Left lung (tissue), 10 donors: Measurements from ENCODE around the gene CAV1. TPM values are rescaled to one million over a fixed set of nuclear protein-coding genes. Genes with fewer than 3 reads are reported as not detected.
A peak's percentile ranks its signal among the peaks of the same experiment; 100 is the strongest.

Experiments used
- ATAC-seq: fragments of 200-7000 bp; cut with Tn5 transposase; one replicate; pipeline ENCODE4 v1.9.1; 2020; ENCODE audit warnings: moderate library complexity
- DNase-seq, 4 donors: peaks; one replicate each; pipeline ENCODE4 v3.0.0-alpha.2; 2013 to 2020
- H3K27ac ChIP-seq, 2 donors: fragments of 200-600 bp; sonication (generic) in 1 of 2; one replicate each; pipeline versions ENCODE4 v1.5.0 to v1.8.0; 2020 to 2021
- H3K27me3 ChIP-seq, 2 donors: fragments of 200-600 bp; sonication (generic) in 1 of 2; one replicate each; pipeline versions ENCODE4 v1.5.0 to v1.8.0; 2020 to 2021
- H3K36me3 ChIP-seq, 2 donors: fragments of 200-600 bp; sonication (generic) in 1 of 2; one replicate each; pipeline versions ENCODE4 v1.5.0 to v1.8.0; 2020 to 2021
- H3K4me1 ChIP-seq, 2 donors: fragments of 200-600 bp; one replicate each; pipeline ENCODE4 v1.8.0; 2021
- H3K4me3 ChIP-seq, 2 donors: fragments of 200-600 bp; sonication (generic) in 1 of 2; one replicate each; pipeline versions ENCODE4 v1.5.0 to v1.8.0; 2020 to 2021; ENCODE audit warnings: mild to moderate bottlenecking in 1 of 2
- H3K9me3 ChIP-seq, 2 donors: fragments of 200-600 bp; sonication (generic) in 1 of 2; one replicate each; pipeline versions ENCODE4 v1.5.0 to v1.8.0; 2020 to 2021
- intact Hi-C, 2 donors: fragments of 100-400 bp; cut with DNase I; formaldehyde crosslinking; loops; one replicate each; pipeline versions ENCODE4 v1.11.2 to v1.14.2; 2022
- polyA plus RNA-seq, 6 donors: library from polyadenylated mRNA; unstranded; fragments of 120-200 nt; gene quantifications; one replicate each; pipeline ENCODE4 v1.2.1, GENCODE V29; 2013; ENCODE audit not compliant: insufficient read length in 6 of 6
- total RNA-seq, 2 donors: library from RNA; stranded (reverse); fragmentation: NEBNext Ultra II Directional; extraction: Animal tissue kit (Norgen Biotek cat#: 25700); gene quantifications; one replicate each; pipeline ENCODE4 v1.2.1, GENCODE V29; 2021
- TF ChIP-seq, protein P1 (sequence below), 2 donors: fragments of 200-600 bp; sonication (generic) in 1 of 2; IDR thresholded peaks; one replicate each; pipeline versions ENCODE4 v1.5.0 to v1.8.0; 2021; ENCODE audit warnings: antibody characterized with exemption in 2 of 2
- donor health status: DM: no; HTN: yes; CAD: no.
- donor health status: DM: no; HTN: no; CAD: no.

CAV1 gene
- total and polyA plus RNA-seq, 8 donors, result 332 to 520 (median 402) TPM

DNA sequence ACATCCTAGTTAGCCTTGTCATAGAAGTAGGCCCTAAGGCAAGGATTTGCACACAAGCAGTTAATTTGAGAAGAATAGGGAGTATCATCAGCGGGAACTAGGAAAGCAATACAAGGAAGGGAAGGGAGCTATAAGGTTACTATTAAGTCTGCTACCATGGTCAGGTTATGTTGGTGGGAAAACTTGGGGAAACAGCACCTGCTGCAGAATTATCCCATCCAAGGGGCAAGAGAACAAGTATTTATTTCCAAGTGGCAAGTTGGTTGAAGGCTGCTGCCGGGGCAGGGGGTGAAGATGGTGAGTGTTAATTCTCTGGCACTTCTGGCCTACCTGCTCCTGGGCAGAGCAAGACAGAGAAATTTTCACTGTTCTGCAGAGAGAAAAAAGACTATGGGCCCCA, 55.0 kb downstream of the CAV1 start:
- DNase-seq (no peak), ATAC-seq (no peak)
- no peaks in the 10 kb centered on the region for H3K36me3 ChIP-seq
- H3K27ac ChIP-seq, result no peak overlapping the region
- no peak overlapping the region for H3K4me3 ChIP-seq
- TF ChIP-seq, protein P1, sequence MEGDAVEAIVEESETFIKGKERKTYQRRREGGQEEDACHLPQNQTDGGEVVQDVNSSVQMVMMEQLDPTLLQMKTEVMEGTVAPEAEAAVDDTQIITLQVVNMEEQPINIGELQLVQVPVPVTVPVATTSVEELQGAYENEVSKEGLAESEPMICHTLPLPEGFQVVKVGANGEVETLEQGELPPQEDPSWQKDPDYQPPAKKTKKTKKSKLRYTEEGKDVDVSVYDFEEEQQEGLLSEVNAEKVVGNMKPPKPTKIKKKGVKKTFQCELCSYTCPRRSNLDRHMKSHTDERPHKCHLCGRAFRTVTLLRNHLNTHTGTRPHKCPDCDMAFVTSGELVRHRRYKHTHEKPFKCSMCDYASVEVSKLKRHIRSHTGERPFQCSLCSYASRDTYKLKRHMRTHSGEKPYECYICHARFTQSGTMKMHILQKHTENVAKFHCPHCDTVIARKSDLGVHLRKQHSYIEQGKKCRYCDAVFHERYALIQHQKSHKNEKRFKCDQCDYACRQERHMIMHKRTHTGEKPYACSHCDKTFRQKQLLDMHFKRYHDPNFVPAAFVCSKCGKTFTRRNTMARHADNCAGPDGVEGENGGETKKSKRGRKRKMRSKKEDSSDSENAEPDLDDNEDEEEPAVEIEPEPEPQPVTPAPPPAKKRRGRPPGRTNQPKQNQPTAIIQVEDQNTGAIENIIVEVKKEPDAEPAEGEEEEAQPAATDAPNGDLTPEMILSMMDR (IDR thresholded peaks at IDR 0.05), result no peak
- intact Hi-C loops, result loop anchor here in 1 of 2 donors (10.0 kb wide), 1 partner anchor 45 kb away; no protein-coding TSS in a partner anchor
- no peaks in the 10 kb centered on the region for H3K9me3 ChIP-seq
- no peaks in the 10 kb centered on the region for H3K27me3 ChIP-seq
- H3K4me1 ChIP-seq, result peaks cover 9 to 34% of the 10 kb centered on the region in 2 donors

DNA sequence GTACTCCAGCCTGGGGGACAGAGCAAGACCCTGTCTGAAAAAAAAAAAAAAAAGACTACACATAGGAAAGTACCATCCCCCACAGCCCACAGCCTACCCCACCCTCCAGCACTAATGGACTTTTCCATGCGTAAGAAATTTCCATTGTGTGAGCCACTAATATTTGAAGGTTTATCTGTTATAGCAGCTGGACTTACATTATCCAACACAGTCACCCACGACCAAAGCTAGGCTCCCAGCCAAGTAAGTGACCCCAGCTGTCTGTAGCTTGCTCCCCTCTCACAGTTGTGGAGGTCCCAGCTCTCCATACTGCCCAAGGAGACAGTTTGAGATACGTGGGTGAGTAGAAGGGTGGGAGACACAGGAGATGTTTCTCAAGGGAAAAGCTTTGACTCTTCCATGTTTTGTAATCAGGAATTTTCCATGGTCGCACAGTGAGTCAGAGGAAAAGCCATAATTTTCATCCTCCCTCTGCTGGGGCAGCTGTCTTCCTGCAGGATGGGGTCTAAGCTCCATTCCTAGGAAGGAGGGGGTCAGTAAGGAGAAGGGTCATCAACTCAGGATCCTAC, 57.4 kb downstream of the CAV1 start:
- Histone ChIP-seq H3K4me3 (no peak overlapping the region), H3K27ac (no peak overlapping the region), H3K9me3 (no peaks in the 10 kb centered on the region), H3K27me3 (no peaks in the 10 kb centered on the region), H3K4me1 (peaks cover 4 to 13% of the 10 kb centered on the region in 2 donors), H3K36me3 (no peaks in the 10 kb centered on the region)
- TF ChIP-seq, protein P1 (IDR thresholded peaks at IDR 0.05), result no peak
- DNase-seq, result no peak
- intact Hi-C loops, result loop anchor here in 1 of 2 donors (10.0 kb wide), 1 partner anchor 47 kb away; no protein-coding TSS in a partner anchor
- ATAC-seq, result peak; percentile 19

DNA sequence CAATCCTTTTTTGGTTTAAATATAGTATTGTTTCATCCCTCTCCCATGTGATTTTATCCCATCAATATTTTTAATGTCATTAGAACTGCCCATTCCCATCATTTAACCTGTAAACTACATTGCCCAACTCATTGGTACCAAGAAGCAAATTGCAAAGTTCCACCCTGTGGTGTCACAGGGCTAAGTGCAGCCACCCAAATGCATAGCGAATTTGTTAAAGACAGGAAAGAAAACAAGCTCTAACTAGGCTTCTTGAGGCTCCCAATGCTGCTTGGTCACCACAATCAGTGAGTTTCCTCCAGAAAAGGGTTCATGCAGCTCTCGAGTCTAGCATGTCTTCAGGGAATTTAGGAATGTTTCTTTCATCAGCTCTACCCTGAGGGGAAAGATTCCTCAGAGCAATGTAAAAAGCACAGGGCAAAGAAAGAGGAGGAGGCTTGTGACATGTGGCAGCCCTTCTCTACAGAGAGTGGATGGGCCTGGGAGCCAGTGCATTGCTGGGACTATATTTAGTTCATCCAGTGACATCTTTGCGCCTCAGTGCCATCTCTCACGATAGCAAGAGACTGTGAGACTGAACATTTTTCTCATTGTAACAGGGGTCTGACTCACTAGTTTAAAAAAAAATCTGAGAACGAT, 58.1 kb downstream of the CAV1 start:
- no peaks in the 10 kb centered on the region for H3K27me3 ChIP-seq
- DNase-seq (no peak), ATAC-seq (peak; percentile 27)
- no peak overlapping the region for H3K27ac ChIP-seq
- TF ChIP-seq, protein P1 (IDR thresholded peaks at IDR 0.05), result no peak
- no peaks in the 10 kb centered on the region for H3K9me3 ChIP-seq
- intact Hi-C loops, result loop anchor here in 1 of 2 donors (10.0 kb wide), 1 partner anchor 48 kb away; no protein-coding TSS in a partner anchor
- H3K4me3 ChIP-seq, result no peak overlapping the region
- no peaks in the 10 kb centered on the region for H3K36me3 ChIP-seq
- peaks cover 0 to 6% of the 10 kb centered on the region in 2 donors for H3K4me1 ChIP-seq

DNA sequence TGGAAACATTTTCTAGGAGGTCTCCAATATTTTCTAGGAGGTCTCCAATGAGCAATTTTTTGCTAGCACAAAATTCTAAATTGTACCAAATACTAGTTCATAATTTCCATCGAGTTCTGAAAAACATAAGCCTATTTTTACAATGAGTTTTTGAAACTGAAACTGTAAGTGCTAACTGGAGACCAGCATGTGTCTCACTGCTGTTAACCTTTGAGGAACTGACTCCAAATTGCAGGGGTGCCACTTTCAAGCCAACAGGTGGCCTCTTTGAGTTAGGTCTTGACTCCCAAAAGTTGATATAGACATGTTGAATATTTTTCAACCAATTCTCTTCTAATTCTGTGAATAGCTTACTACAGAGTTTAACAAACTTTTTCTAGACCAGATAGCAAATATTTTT, 58.8 kb downstream of the CAV1 start:
- ATAC-seq (no peak), DNase-seq (no peak)
- TF ChIP-seq, protein P1 (IDR thresholded peaks at IDR 0.05), result no peak
- Histone ChIP-seq H3K27me3 (no peaks in the 10 kb centered on the region), H3K36me3 (no peaks in the 10 kb centered on the region), H3K9me3 (no peaks in the 10 kb centered on the region), H3K27ac (peak overlapping the region in 1 of 2 donors; percentile 44), H3K4me1 (peaks cover 0 to 12% of the 10 kb centered on the region in 2 donors), H3K4me3 (no peak overlapping the region)
- intact Hi-C loops, result loop anchor here in 1 of 2 donors (10.0 kb wide), 1 partner anchor 49 kb away; no protein-coding TSS in a partner anchor

DNA sequence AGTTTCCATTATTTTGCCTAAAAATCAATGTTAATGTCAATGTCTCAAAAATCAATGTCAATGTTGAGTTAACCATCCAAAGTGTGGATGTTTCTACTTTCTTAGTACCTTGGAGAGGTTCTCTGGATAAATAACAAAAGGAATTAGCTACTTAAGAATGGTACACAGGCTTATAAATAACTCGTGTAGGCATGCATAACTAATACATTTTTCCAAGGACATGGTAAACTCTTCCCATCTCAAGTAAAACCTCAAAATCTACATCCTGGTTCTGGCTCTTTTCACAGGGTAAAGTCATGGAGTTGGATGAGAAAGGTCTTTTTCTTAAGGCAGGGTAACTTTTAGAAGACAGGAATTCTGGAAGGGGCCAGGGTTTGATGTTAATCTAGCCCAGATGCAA, 59.9 kb downstream of the CAV1 start:
- H3K36me3 ChIP-seq, result no peaks in the 10 kb centered on the region
- no peaks in the 10 kb centered on the region for H3K27me3 ChIP-seq
- H3K9me3 ChIP-seq, result no peaks in the 10 kb centered on the region
- DNase-seq (no peak), ATAC-seq (no peak)
- H3K4me3 ChIP-seq, result no peak overlapping the region
- TF ChIP-seq, protein P1 (IDR thresholded peaks at IDR 0.05), result no peak
- intact Hi-C loops, result loop anchor here in 1 of 2 donors (5.0 to 10.0 kb wide), 2 partner anchors 50 to 327 kb away; no protein-coding TSS in a partner anchor
- no peak overlapping the region for H3K27ac ChIP-seq
- peaks cover 0 to 16% of the 10 kb centered on the region in 2 donors for H3K4me1 ChIP-seq
